Progenitor cell of endocrine pancreas (in vitro differentiated cells): Measurements from ENCODE around the gene PRDM7. TPM values are rescaled to one million over a fixed set of nuclear protein-coding genes. Genes with fewer than 3 reads are reported as not detected.

Source experiments
- DNase-seq: peaks from one replicate; pipeline ENCODE4 v3.0.0; 2021; ENCODE audit warnings: low spot score; ENCODE audit not compliant: unreplicated experiment
- H3K27ac Mint-ChIP-seq: 2 replicates; pipeline ENCODE4 v1.8.0; 2021; ENCODE audit warnings: mild to moderate bottlenecking, moderate library complexity, mixed read lengths
- H3K27me3 Mint-ChIP-seq: 2 replicates; pipeline ENCODE4 v1.8.0; 2021; ENCODE audit warnings: mixed read lengths
- H3K36me3 Mint-ChIP-seq: 2 replicates; pipeline ENCODE4 v1.8.0; 2022; ENCODE audit warnings: mixed read lengths; ENCODE audit not compliant: insufficient read depth
- H3K4me1 Mint-ChIP-seq: 2 replicates; pipeline ENCODE4 v1.8.0; 2021; ENCODE audit warnings: low read depth, mixed read lengths
- H3K4me3 Mint-ChIP-seq: 2 replicates; pipeline ENCODE4 v1.8.0; 2021; ENCODE audit warnings: low read depth, mild to moderate bottlenecking, moderate library complexity, mixed read lengths
- H3K9me3 Mint-ChIP-seq: 2 replicates; pipeline ENCODE4 v1.8.0; 2021; ENCODE audit warnings: low read depth, mixed read lengths
- CTCF ChIP-seq: fragments of 200-600 bp; sonication (generic); IDR thresholded peaks from one replicate; pipeline ENCODE4 v1.5.0; 2021; ENCODE audit warnings: antibody characterized with exemption, mild to moderate bottlenecking; ENCODE audit not compliant: unreplicated experiment
- total RNA-seq: library from RNA; stranded (reverse); gene quantifications from 2 replicates; pipeline ENCODE4 v1.2.1, GENCODE V29; 2021

PRDM7 gene
- total RNA-seq, 1 donor from 2014 or later, result not detected

GRCh38 chr16:90050969-90051368 is 26.2 kb downstream of the PRDM7 start:
- no peak for DNase-seq
- Mint-ChIP-seq H3K27me3 (peaks cover 14% of the 10 kb centered on the region), H3K4me3 (no peak overlapping the region), H3K4me1 (peaks cover 3% of the 10 kb centered on the region), H3K36me3 (peaks cover 2% of the 10 kb centered on the region), H3K9me3 (peaks cover 20% of the 10 kb centered on the region), H3K27ac (no peak overlapping the region)
- TF ChIP-seq CTCF, result no peak

- no peak for TF ChIP-seq CTCF
- H3K4me3 Mint-ChIP-seq, result no peak overlapping the region
- DNase-seq, result no peak
- peaks cover 14% of the 10 kb centered on the region for H3K27me3 Mint-ChIP-seq
- H3K9me3 Mint-ChIP-seq, result peaks cover 7% of the 10 kb centered on the region
- peaks cover 3% of the 10 kb centered on the region for H3K4me1 Mint-ChIP-seq
- no peaks in the 10 kb centered on the region for H3K36me3 Mint-ChIP-seq
- no peak overlapping the region for H3K27ac Mint-ChIP-seq
These were observed 28.3 kb downstream of the PRDM7 start for GRCh38 chr16:90048737-90049330.

GRCh38 chr16:90048347-90048722 is 28.8 kb downstream of the PRDM7 start:
- DNase-seq, result no peak
- Mint-ChIP-seq H3K27me3 (peaks cover 14% of the 10 kb centered on the region), H3K4me3 (peak overlapping the region; percentile 14), H3K9me3 (peaks cover 5% of the 10 kb centered on the region), H3K4me1 (peaks cover 3% of the 10 kb centered on the region), H3K27ac (no peak overlapping the region), H3K36me3 (peaks cover 1% of the 10 kb centered on the region)
- TF ChIP-seq CTCF, result no peak

GRCh38 chr16:90047714-90048346 is 29.3 kb downstream of the PRDM7 start:
- no peak overlapping the region for H3K27ac Mint-ChIP-seq
- peaks cover 14% of the 10 kb centered on the region for H3K27me3 Mint-ChIP-seq
- peaks cover 3% of the 10 kb centered on the region for H3K4me1 Mint-ChIP-seq
- DNase-seq, result no peak
- H3K36me3 Mint-ChIP-seq, result peaks cover 4% of the 10 kb centered on the region
- no peaks in the 10 kb centered on the region for H3K9me3 Mint-ChIP-seq
- TF ChIP-seq CTCF, result no peak
- H3K4me3 Mint-ChIP-seq, result peak overlapping the region; percentile 14

- H3K4me1 Mint-ChIP-seq, result peaks cover 3% of the 10 kb centered on the region
- peaks cover 14% of the 10 kb centered on the region for H3K27me3 Mint-ChIP-seq
- H3K36me3 Mint-ChIP-seq, result peaks cover 8% of the 10 kb centered on the region
- no peak overlapping the region for H3K27ac Mint-ChIP-seq
- no peak for TF ChIP-seq CTCF
- H3K4me3 Mint-ChIP-seq, result peak overlapping the region; percentile 53
- DNase-seq, result no peak
- H3K9me3 Mint-ChIP-seq, result no peaks in the 10 kb centered on the region
These were observed 30.0 kb downstream of the PRDM7 start for GRCh38 chr16:90046971-90047713.
